GM12801 (cell line): Measurements from ENCODE around the gene CRACR2A.

Experiments used
- TF ChIP-seq, protein P1 (sequence below): IDR thresholded peaks from one replicate; pipeline ENCODE4 v1.5.1; 2011; ENCODE audit warnings: control low read depth; ENCODE audit not compliant: insufficient read length; ENCODE audit errors: extremely low read depth

CRACR2A gene

DNA sequence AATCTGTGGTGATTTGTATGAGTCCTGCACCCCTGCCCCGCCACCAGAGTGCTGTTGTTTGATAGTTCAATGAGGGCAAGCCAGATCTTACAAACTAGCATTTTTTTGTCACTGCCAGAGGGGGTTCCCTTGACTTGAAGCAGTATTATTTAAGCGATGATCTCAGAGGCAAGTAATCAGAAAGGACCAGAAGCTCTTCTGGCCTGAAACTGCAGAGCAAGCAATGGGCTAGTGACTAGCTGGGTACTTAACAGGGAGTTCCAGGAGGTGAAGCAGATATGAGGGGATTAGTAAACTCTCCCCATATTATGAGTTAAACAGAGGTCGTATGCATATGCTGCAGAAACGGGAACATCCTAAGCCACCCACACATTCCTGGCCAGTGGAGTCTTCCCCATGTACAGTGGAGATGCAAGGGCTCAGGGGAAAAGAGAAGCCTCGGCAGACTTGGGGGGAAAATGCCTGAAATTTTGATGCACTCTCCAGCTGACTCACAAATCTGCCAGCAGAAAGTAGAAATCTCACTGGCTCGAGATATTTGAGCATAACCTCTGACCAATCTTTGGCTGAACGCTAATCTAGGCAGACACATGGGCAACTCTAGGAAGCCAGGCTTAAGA lies 8.3 kb upstream of the CRACR2A start:
- TF ChIP-seq, protein P1, sequence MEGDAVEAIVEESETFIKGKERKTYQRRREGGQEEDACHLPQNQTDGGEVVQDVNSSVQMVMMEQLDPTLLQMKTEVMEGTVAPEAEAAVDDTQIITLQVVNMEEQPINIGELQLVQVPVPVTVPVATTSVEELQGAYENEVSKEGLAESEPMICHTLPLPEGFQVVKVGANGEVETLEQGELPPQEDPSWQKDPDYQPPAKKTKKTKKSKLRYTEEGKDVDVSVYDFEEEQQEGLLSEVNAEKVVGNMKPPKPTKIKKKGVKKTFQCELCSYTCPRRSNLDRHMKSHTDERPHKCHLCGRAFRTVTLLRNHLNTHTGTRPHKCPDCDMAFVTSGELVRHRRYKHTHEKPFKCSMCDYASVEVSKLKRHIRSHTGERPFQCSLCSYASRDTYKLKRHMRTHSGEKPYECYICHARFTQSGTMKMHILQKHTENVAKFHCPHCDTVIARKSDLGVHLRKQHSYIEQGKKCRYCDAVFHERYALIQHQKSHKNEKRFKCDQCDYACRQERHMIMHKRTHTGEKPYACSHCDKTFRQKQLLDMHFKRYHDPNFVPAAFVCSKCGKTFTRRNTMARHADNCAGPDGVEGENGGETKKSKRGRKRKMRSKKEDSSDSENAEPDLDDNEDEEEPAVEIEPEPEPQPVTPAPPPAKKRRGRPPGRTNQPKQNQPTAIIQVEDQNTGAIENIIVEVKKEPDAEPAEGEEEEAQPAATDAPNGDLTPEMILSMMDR = no peak

DNA sequence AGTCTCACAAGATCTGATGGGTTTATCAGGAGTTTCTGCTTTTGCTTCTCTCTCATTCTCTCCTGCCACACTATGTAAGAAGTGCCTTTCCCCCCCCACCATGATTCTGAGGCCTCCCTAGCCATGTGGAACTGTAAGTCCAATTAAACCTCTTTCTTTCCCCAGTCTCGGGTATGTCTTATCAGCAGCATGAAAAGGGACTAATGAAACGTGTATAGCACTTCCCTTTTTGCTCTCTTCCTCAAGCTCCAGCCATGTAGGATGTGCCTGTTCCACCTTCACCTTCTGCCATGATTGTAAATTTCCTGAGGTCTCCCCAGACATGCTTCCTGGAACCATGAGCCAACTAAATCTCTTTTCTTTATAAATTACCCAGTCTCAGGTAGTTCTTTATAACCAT lies 7.0 kb upstream of the CRACR2A start:
- TF ChIP-seq, protein P1 = no peak

DNA sequence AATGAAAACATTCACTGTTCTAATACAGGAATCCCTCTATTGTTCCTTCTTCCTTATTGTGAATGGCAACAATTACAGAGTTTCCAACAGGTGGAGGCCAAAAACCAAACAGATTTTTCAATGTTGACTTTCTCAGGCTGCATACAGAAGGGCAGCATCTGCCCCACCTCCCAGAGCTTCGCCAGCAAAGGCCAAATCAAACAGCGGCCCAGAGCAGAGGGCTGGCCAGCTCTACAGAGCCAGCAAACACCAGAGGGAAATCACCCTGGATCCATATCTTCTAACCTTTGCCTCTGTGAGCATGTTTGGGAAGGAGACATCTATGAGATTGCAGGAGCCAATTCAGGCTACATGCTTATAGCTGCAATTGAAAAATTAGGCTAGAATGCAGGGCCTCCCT lies 4.4 kb upstream of the CRACR2A start:
- TF ChIP-seq, protein P1 = no peak

DNA sequence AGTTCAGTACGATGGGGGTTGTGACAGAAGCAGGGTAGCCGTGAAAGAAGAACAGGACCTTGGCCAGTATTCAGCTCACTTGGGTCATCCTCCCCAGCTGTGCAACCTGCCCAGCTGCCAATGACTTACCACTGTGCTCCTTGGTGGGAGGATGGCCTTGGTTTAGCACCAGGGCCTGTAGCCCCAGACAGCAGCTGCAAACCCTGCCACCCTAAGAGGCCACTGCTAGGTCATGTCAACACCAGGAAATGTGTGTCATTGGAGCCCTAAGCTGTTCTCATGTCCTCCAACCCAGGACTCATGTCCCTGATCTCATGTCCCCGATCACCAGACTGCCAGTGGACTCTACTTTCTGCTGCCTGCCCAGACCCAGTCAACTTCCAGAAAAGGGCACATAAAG lies 3.0 kb upstream of the CRACR2A start:
- TF ChIP-seq, protein P1 = no peak

DNA sequence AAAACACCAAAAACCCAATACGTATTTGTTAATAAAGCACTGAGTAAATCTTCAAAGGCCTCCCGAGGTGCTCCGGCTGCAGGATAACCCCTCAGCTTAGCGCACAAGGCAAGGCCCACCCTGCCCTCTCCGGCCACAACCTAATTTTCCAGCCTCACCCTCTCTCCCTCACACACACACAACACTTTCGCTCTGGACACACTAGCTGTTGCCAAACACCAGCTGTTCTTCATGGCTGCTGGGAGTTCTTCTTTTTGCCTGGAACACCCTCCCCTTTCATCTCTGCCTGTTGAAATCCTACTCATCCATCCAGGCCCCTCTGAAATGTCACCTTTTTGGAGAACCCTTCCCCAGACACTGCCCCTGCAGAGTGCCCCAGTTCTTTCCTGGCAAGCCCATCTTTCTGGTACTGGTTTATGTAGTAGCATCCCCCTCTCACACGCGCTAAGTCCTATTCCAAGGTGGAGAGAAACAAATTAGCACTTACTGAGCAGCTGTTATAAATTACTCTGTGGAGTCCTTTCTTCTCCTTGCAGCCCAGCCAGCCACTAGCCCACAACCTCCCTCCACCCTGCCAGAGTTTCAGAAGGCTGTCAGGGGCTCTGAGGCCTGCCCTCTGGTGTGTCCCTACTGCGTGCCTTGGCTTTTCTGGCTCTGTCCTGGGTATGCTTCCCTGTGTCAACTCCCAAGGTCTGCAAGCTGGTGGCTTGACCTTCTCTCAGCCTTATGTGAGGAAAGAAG lies 805 bp upstream of the CRACR2A start:
- TF ChIP-seq, protein P1 = no peak

DNA sequence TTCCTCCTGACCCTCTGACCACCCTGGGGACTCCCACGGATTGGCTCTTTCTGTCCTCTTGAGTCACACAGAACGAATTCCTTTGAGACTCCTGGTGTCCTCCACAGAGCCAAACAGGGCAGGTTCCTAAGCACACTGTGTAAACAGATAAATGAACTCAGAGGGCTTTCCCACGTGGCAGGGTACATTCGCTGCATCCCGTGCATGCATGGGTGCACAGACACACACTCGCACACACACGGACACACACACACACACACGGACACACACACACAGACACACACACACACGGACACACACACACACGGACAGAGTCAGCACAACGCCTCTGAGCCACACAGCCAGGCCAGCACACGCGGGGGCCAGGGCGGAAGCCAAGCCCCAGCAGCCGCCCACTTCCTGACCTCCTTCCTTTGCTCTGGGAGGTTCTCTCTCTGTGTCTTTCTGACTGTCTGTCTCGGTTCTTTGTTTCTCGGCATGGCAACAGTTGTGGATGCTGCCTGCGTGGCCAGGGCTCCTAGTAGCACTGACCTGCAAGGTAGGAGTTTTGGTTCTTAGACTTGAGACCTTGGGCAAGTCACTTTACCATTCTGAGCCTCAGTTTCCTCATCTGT lies 706 bp downstream of the CRACR2A start:
- TF ChIP-seq, protein P1 = no peak

DNA sequence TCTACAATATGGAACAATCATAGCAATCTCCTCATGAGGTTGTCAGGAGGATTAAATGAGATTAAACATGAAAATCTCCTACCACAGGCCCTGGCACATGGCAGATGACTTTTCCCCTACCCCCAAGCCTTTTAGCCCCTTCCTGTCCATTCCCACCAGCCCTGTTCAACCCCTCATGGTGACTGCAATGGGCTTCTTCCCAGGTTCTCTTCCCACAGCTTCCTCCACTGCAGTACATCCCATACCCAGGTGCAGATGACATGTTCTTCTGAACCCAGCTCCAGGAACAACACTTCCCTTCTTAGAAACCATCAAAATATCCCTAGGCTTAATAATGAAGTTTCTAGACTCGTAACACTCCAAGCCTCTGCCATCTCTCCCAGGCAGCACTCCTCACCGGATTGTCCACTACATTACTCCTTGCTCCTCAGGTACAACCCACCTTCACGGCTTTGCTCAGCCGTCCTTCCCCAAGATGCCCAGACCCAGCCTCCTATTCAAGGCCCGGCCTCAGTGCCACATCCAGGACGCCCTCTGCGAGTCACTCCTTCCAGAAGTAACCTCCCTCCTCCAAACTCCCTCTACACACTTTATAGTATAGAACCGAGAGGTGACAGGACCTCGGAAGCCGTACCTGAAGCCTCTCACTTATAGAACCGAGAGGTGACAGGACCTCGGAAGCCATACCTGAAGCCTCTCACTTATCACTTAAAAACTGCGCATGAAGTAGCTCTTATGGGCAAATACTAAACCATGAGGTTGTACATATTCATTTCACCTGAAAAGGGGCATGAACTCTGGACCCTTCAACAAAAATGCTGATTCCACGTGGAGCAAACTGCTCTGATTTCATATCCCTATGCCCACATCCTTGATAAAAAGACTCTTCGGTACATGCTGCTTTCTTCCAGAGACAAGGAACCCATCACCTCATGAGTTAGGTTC lies 1.5 kb downstream of the CRACR2A start:
- TF ChIP-seq, protein P1 = no peak
